IPS-15b (cell line): Measurements from ENCODE around the gene MACROH2A1.

Experiments used
- H3K27me3 ChIP-seq: one replicate; pipeline ENCODE4 v1.6.1; 2013; ENCODE audit warnings: low read length; ENCODE audit not compliant: control insufficient read depth, insufficient read depth
- H3K36me3 ChIP-seq: one replicate; pipeline ENCODE4 v1.6.1; 2013; ENCODE audit warnings: low read length; ENCODE audit not compliant: control insufficient read depth, insufficient read depth
- H3K4me1 ChIP-seq: one replicate; pipeline ENCODE4 v1.6.1; 2013; ENCODE audit warnings: mild to moderate bottlenecking, low read length; ENCODE audit not compliant: control insufficient read depth, insufficient read depth
- H3K4me3 ChIP-seq: one replicate; pipeline ENCODE4 v1.5.1; 2013; ENCODE audit warnings: low read depth, low read length
- H3K9ac ChIP-seq: one replicate; pipeline ENCODE4 v1.6.1; 2013; ENCODE audit warnings: low read depth, mild to moderate bottlenecking, low read length
- H3K9me3 ChIP-seq: one replicate; pipeline ENCODE4 v1.6.1; 2013; ENCODE audit warnings: mild to moderate bottlenecking, low read length; ENCODE audit not compliant: control insufficient read depth, insufficient read depth

Gene MACROH2A1

GRCh38 chr5:135329066-135329912 lies 69.7 kb downstream of the MACROH2A1 start:
- no peaks in the 10 kb centered on the region for H3K9me3 ChIP-seq
- H3K36me3 ChIP-seq, result no peaks in the 10 kb centered on the region
- H3K9ac ChIP-seq, result no peak overlapping the region
- no peak overlapping the region for H3K4me3 ChIP-seq
- no peaks in the 10 kb centered on the region for H3K27me3 ChIP-seq
- no peaks in the 10 kb centered on the region for H3K4me1 ChIP-seq

- Histone ChIP-seq H3K9ac (no peak overlapping the region), H3K36me3 (no peaks in the 10 kb centered on the region), H3K4me1 (no peaks in the 10 kb centered on the region), H3K9me3 (no peaks in the 10 kb centered on the region), H3K27me3 (no peaks in the 10 kb centered on the region), H3K4me3 (no peak overlapping the region)
These were observed 70.8 kb downstream of the MACROH2A1 start for GRCh38 chr5:135328128-135328687.

- Histone ChIP-seq H3K36me3 (no peaks in the 10 kb centered on the region), H3K9me3 (no peaks in the 10 kb centered on the region), H3K27me3 (no peaks in the 10 kb centered on the region), H3K4me1 (no peaks in the 10 kb centered on the region), H3K4me3 (no peak overlapping the region), H3K9ac (no peak overlapping the region)
These were observed 71.5 kb downstream of the MACROH2A1 start for GRCh38 chr5:135327429-135328127.

GRCh38 chr5:135326296-135327254 lies 72.5 kb downstream of the MACROH2A1 start:
- Histone ChIP-seq H3K9ac (no peak overlapping the region), H3K27me3 (no peaks in the 10 kb centered on the region), H3K36me3 (no peaks in the 10 kb centered on the region), H3K4me1 (no peaks in the 10 kb centered on the region), H3K9me3 (no peaks in the 10 kb centered on the region), H3K4me3 (no peak overlapping the region)

GRCh38 chr5:135324897-135325650 lies 74.0 kb downstream of the MACROH2A1 start:
- Histone ChIP-seq H3K4me3 (no peak overlapping the region), H3K36me3 (no peaks in the 10 kb centered on the region)

GRCh38 chr5:135324160-135324559 lies 74.9 kb downstream of the MACROH2A1 start:
- Histone ChIP-seq H3K9ac (no peak overlapping the region), H3K4me3 (no peak overlapping the region), H3K4me1 (no peaks in the 10 kb centered on the region), H3K27me3 (no peaks in the 10 kb centered on the region), H3K9me3 (no peaks in the 10 kb centered on the region), H3K36me3 (no peaks in the 10 kb centered on the region)

More at GRCh38 chr5:135324897-135325650, 74.0 kb downstream of the MACROH2A1 start:
- H3K9me3 ChIP-seq, result no peaks in the 10 kb centered on the region
- no peak overlapping the region for H3K9ac ChIP-seq
- H3K27me3 ChIP-seq, result no peaks in the 10 kb centered on the region
- H3K4me1 ChIP-seq, result no peaks in the 10 kb centered on the region

- no peak overlapping the region for H3K4me3 ChIP-seq
These were observed 75.3 kb downstream of the MACROH2A1 start for GRCh38 chr5:135323701-135324132.

GRCh38 chr5:135323227-135323626 lies 75.8 kb downstream of the MACROH2A1 start:
- Histone ChIP-seq H3K4me3 (no peak overlapping the region), H3K4me1 (no peaks in the 10 kb centered on the region), H3K9ac (no peak overlapping the region), H3K36me3 (no peaks in the 10 kb centered on the region), H3K27me3 (no peaks in the 10 kb centered on the region), H3K9me3 (no peaks in the 10 kb centered on the region)

More at GRCh38 chr5:135323701-135324132, 75.3 kb downstream of the MACROH2A1 start:
- Histone ChIP-seq H3K9me3 (no peaks in the 10 kb centered on the region), H3K4me1 (no peaks in the 10 kb centered on the region), H3K9ac (no peak overlapping the region), H3K27me3 (no peaks in the 10 kb centered on the region), H3K36me3 (no peaks in the 10 kb centered on the region)

- Histone ChIP-seq H3K27me3 (no peaks in the 10 kb centered on the region), H3K36me3 (no peaks in the 10 kb centered on the region), H3K9ac (no peak overlapping the region), H3K4me3 (no peak overlapping the region), H3K9me3 (no peaks in the 10 kb centered on the region), H3K4me1 (no peaks in the 10 kb centered on the region)
These were observed 76.3 kb downstream of the MACROH2A1 start for GRCh38 chr5:135322744-135323143.

- Histone ChIP-seq H3K36me3 (no peaks in the 10 kb centered on the region), H3K9ac (no peak overlapping the region), H3K9me3 (no peaks in the 10 kb centered on the region), H3K4me1 (no peaks in the 10 kb centered on the region), H3K4me3 (no peak overlapping the region), H3K27me3 (no peaks in the 10 kb centered on the region)
These were observed 76.8 kb downstream of the MACROH2A1 start for GRCh38 chr5:135322271-135322670.
